ENCODE measurements around the gene RGP1.

Gene RGP1

GRCh38 chr9:35713578-35713977, 35.5 kb upstream of the RGP1 start:
- DNase-seq (ENCODE audit: low read depth, low spot score): no peak
- in situ Hi-C loops (cut with HindIII; ENCODE audit: low sequenced_read_pairs): no loop called here
- no peak for TF ChIP-seq CTCF (IDR thresholded peaks at IDR 0.05; ENCODE audit: low read depth, low read length)
- no peak overlapping the region for H3K4me3 ChIP-seq (ENCODE audit: low read depth, low read length)

- no peak for TF ChIP-seq CTCF (IDR thresholded peaks at IDR 0.05; ENCODE audit: low read depth, low read length)
- H3K4me3 ChIP-seq (ENCODE audit: low read depth, low read length): no peak overlapping the region
- DNase-seq (ENCODE audit: low read depth, low spot score): no peak
- in situ Hi-C loops (cut with HindIII; ENCODE audit: low sequenced_read_pairs): no loop called here
Observed at GRCh38 chr9:35714123-35714522, 35.0 kb upstream of the RGP1 start.

GRCh38 chr9:35714579-35715252, 34.4 kb upstream of the RGP1 start:
- no peak overlapping the region for H3K4me3 ChIP-seq (ENCODE audit: low read depth, low read length)
- TF ChIP-seq CTCF (IDR thresholded peaks at IDR 0.05; ENCODE audit: low read depth, low read length): no peak
- in situ Hi-C loops (cut with HindIII; ENCODE audit: low sequenced_read_pairs): no loop called here
- DNase-seq (ENCODE audit: low read depth, low spot score): no peak

GRCh38 chr9:35716230-35716629, 32.9 kb upstream of the RGP1 start:
- TF ChIP-seq CTCF (IDR thresholded peaks at IDR 0.05; ENCODE audit: low read depth, low read length): no peak
- DNase-seq (ENCODE audit: low read depth, low spot score): no peak
- no peak overlapping the region for H3K4me3 ChIP-seq (ENCODE audit: low read depth, low read length)
- in situ Hi-C loops (cut with HindIII; ENCODE audit: low sequenced_read_pairs): no loop called here

- DNase-seq (ENCODE audit: low read depth, low spot score): no peak
- no peak for TF ChIP-seq CTCF (IDR thresholded peaks at IDR 0.05; ENCODE audit: low read depth, low read length)
- in situ Hi-C loops (cut with HindIII; ENCODE audit: low sequenced_read_pairs): no loop called here
- no peak overlapping the region for H3K4me3 ChIP-seq (ENCODE audit: low read depth, low read length)
Observed at GRCh38 chr9:35717132-35717870, 31.8 kb upstream of the RGP1 start.

- in situ Hi-C loops (cut with HindIII; ENCODE audit: low sequenced_read_pairs): no loop called here
- no peak overlapping the region for H3K4me3 ChIP-seq (ENCODE audit: low read depth, low read length)
- DNase-seq (ENCODE audit: low read depth, low spot score): no peak
- no peak for TF ChIP-seq CTCF (IDR thresholded peaks at IDR 0.05; ENCODE audit: low read depth, low read length)
Observed at GRCh38 chr9:35718721-35719511, 30.2 kb upstream of the RGP1 start.
